Fibroblast of lung (primary cell): ENCODE measurements around the gene CHST3. TPM values are rescaled to one million over a fixed set of nuclear protein-coding genes. Genes with fewer than 3 reads are reported as not detected.

Experiments used
- DNase-seq, 2 donors: peaks; one replicate each; pipeline versions ENCODE4 v3.0.0 to v3.0.0-alpha.2; 2010; ENCODE audit warnings: low read depth in 2 of 2
- H2AFZ ChIP-seq: 2 replicates; pipeline ENCODE4 v1.5.1; 2012; ENCODE audit warnings: low read length, control low read depth, inconsistent platforms
- H3K27ac ChIP-seq: 2 replicates; pipeline ENCODE4 v1.5.1; 2011; ENCODE audit warnings: low read length, control low read depth; ENCODE audit not compliant: insufficient read depth
- H3K27me3 ChIP-seq: 2 replicates; pipeline ENCODE4 v1.5.1; 2011; ENCODE audit warnings: mild to moderate bottlenecking, low read length; ENCODE audit not compliant: control insufficient read depth, insufficient read depth
- H3K36me3 ChIP-seq: 2 replicates; pipeline ENCODE4 v1.5.1; 2011; ENCODE audit warnings: low read length; ENCODE audit not compliant: control insufficient read depth, insufficient read depth
- H3K4me1 ChIP-seq: 2 replicates; pipeline ENCODE4 v1.5.1; 2011; ENCODE audit warnings: low read length; ENCODE audit not compliant: control insufficient read depth, insufficient read depth; ENCODE audit errors: extremely low read depth
- H3K4me2 ChIP-seq: 2 replicates; pipeline ENCODE4 v1.5.1; 2011; ENCODE audit warnings: low read length, control low read depth; ENCODE audit not compliant: insufficient read depth; ENCODE audit errors: extremely low read depth
- H3K4me3 ChIP-seq, 4 experiments: fragments of 200-600 bp in 1 of 4; sonication (generic) in 1 of 4; replicated peaks in 1 of 4; 2 replicates each; pipeline ENCODE4 v1.5.1; 2011 to 2016; ENCODE audit warnings: low read length in 4 of 4, low read depth in 3 of 4, mild to moderate bottlenecking in 3 of 4, control low read depth in 2 of 4, inconsistent platforms in 1 of 4, mixed read lengths in 1 of 4; ENCODE audit not compliant: insufficient read depth in 1 of 4; ENCODE audit errors: control extremely low read depth in 1 of 4
- H3K79me2 ChIP-seq: 2 replicates; pipeline ENCODE4 v1.5.1; 2012; ENCODE audit warnings: mild to moderate bottlenecking, low read length, inconsistent platforms; ENCODE audit not compliant: control insufficient read depth, insufficient read depth
- H3K9ac ChIP-seq: 2 replicates; pipeline ENCODE4 v1.5.1; 2011; ENCODE audit warnings: mild to moderate bottlenecking, low read length, control low read depth; ENCODE audit not compliant: insufficient read depth
- H3K9me3 ChIP-seq: 2 replicates; pipeline ENCODE4 v1.5.1; 2012; ENCODE audit warnings: low read depth, low read length; ENCODE audit not compliant: control insufficient read depth, insufficient read depth
- H4K20me1 ChIP-seq: 2 replicates; pipeline ENCODE4 v1.5.1; 2011; ENCODE audit warnings: low read length; ENCODE audit not compliant: control insufficient read depth, insufficient read depth; ENCODE audit errors: extremely low read depth
- CTCF ChIP-seq, 2 donors: IDR thresholded peaks in 1 of 2; conservative IDR thresholded peaks in 1 of 2; 1 replicate in 1 of 2; 2 replicates in 1 of 2; pipeline ENCODE4 v1.5.1; 2011 to 2012; ENCODE audit warnings: low read length in 2 of 2, control low read depth in 1 of 2, inconsistent platforms in 1 of 2, low read depth in 1 of 2, mild to moderate bottlenecking in 1 of 2
- EZH2 ChIP-seq: IDR thresholded peaks from 2 replicates; pipeline ENCODE4 v1.5.1; 2012; ENCODE audit warnings: low read length, control low read depth, mild to moderate bottlenecking; ENCODE audit errors: missing control alignments
- polyA plus RNA-seq, 2 donors: library from polyadenylated mRNA; depleted of rRNA in 1 of 2; stranded (reverse) in 1 of 2; unstranded in 1 of 2; fragments of >200 nt; gene quantifications; 2 replicates each; pipeline ENCODE4 v1.2.1, GENCODE V29; 2011 to 2012; ENCODE audit warnings: missing spikeins in 1 of 2
- total RNA-seq: library from RNA; depleted of rRNA; stranded (reverse); fragments of >200 nt; gene quantifications from 2 replicates; pipeline ENCODE4 v1.2.1, GENCODE V29; 2014

CHST3 gene
- total and polyA plus RNA-seq, 2 donors (not counting 1 experiment from before 2014, with no cell fraction given) = 9.1 to 29.9 TPM

- no peaks in the 10 kb centered on the region for H4K20me1 ChIP-seq
- peaks cover 9% of the 10 kb centered on the region for H3K36me3 ChIP-seq
- H3K27ac ChIP-seq = no peak overlapping the region
- H3K79me2 ChIP-seq = no peaks in the 10 kb centered on the region
- no peaks in the 10 kb centered on the region for H3K27me3 ChIP-seq
- H3K4me3 ChIP-seq = no peak overlapping the region
- no peak overlapping the region for H3K9ac ChIP-seq
- no peak overlapping the region for H2AFZ ChIP-seq
- H3K4me2 ChIP-seq = no peak overlapping the region
- no peak for DNase-seq
- no peaks in the 10 kb centered on the region for H3K9me3 ChIP-seq
- TF ChIP-seq CTCF (conservative IDR thresholded peaks at IDR 0.05 in 1 of 2, IDR thresholded peaks at IDR 0.05 in 1 of 2; ENCODE audit: low read depth in 1 of 2, low read length in 2 of 2) (no peak), EZH2 (no peak)
- H3K4me1 ChIP-seq = peaks cover 16% of the 10 kb centered on the region
Measured at GRCh38 chr10:72011976-72012512, 47.8 kb downstream of the CHST3 start.

- Histone ChIP-seq H3K27me3 (no peaks in the 10 kb centered on the region), H3K27ac (no peak overlapping the region), H2AFZ (no peak overlapping the region), H4K20me1 (no peaks in the 10 kb centered on the region), H3K4me3 (no peak overlapping the region), H3K4me1 (peaks cover 16% of the 10 kb centered on the region), H3K4me2 (no peak overlapping the region), H3K9ac (no peak overlapping the region), H3K36me3 (peaks cover 3% of the 10 kb centered on the region), H3K79me2 (no peaks in the 10 kb centered on the region), H3K9me3 (no peaks in the 10 kb centered on the region)
- no peak for TF ChIP-seq EZH2
- no peak for TF ChIP-seq CTCF (conservative IDR thresholded peaks at IDR 0.05 in 1 of 2, IDR thresholded peaks at IDR 0.05 in 1 of 2; ENCODE audit: low read depth in 1 of 2, low read length in 2 of 2)
- DNase-seq = no peak
Measured at GRCh38 chr10:72012796-72013195, 48.6 kb downstream of the CHST3 start.

- H3K9me3 ChIP-seq = no peaks in the 10 kb centered on the region
- no peak overlapping the region for H3K4me3 ChIP-seq
- H3K27me3 ChIP-seq = no peaks in the 10 kb centered on the region
- H2AFZ ChIP-seq = no peak overlapping the region
- H3K4me1 ChIP-seq = peaks cover 16% of the 10 kb centered on the region
- no peak overlapping the region for H3K4me2 ChIP-seq
- TF ChIP-seq CTCF (conservative IDR thresholded peaks at IDR 0.05 in 1 of 2, IDR thresholded peaks at IDR 0.05 in 1 of 2; ENCODE audit: low read depth in 1 of 2, low read length in 2 of 2) = no peak
- TF ChIP-seq EZH2 = no peak
- no peaks in the 10 kb centered on the region for H3K79me2 ChIP-seq
- no peak overlapping the region for H3K9ac ChIP-seq
- DNase-seq = no peak
- no peaks in the 10 kb centered on the region for H3K36me3 ChIP-seq
- H4K20me1 ChIP-seq = no peaks in the 10 kb centered on the region
- H3K27ac ChIP-seq = no peak overlapping the region
Measured at GRCh38 chr10:72013202-72013945, 49.2 kb downstream of the CHST3 start.
